ENCODE data around the gene AAK1.
A peak's percentile ranks its signal among the peaks of the same experiment; 100 is the strongest.
"Not testable (repeated sequence)": the region's sequence is repeated elsewhere in the genome, so short reads cannot be mapped to it uniquely, and the experiment has no call there.

Gene AAK1

DNA sequence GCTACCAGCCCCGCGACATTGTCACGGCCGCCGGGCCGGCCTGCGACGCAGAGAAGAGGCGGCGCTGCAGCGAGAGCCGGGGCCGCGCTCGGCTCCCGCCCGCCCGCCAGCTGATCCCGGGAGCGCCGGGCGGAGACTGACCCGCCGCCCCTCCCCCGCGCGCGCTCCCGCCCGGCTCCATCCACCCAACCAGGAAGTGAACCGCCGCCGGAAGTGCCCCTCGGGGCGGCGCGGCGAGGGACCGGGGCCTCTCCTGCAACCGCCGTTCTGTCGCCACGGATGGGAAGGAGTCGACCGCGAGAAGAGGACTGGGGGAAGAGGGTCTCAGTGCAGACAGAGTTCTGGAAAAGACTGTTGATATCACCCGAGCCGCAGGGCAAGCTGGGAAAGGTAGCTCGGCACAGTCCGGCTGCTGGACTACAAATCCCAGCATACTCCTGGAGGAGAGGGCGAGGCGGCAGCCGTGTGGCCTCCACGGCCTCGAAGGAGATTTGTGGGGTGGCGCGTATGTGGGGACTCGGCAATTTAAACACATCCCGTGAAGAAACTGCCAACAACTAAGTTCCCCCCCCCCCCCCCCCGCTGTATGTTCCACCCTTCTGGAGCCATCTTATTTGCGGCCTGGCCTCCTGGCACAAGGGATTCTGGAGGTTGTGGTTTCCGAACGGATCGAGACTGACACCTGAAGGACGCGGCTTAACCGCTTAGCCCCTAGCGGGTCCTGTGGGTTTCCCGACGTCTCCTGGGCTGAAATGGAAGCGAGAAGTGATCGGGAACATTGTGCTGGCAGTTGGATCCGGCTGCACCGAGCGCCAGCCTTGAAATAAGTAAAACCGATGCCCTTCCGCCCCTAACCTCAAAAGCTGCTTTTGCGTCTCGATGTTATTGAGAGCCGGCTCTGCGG lies at the start of gene AAK1:
Gene AAK1 (minus strand): TSS at position 138 of the 904 bp plus-strand sequence. CDS start 699 bp downstream, outside the sequence.
- DNase-seq = peak; percentile 76

DNA sequence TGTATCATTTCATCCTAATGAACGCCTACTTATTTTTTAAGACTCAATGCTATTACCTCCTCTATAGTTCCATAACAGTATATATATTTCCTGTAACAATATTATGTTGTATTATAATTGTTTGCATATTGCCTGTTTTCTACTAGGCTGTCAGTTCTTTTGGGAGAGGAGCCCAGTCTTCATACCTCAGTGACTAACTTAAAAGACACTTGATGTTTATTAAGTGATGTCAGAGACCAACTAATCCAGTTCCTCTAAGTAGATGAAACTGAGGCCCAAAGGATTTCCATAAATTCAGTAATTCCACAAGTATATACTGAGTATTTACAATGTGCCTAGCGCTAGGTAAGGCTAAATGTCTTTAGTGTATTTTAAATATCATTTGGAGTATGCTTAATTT lies 48.9 kb upstream of the AAK1 start:
- no peak for DNase-seq

DNA sequence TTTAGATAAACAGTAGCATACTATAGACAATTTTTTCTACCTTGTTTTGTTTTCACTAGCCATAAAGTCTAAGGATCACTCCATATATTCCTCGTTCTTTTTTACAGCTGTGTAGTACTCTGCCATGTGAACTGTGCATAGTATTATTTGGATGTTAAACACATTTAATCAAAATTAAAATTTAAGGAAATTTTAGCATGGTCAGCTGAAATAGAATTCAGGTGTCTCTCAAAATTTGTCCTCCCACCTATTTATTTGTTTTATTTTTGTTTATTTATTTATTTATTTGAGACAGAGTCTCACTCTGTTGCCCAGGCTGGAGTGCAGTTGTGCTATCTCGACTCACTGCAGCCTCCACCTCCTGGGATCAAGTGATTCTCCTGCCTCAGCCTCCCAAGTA lies 46.4 kb upstream of the AAK1 start:
- no peak for DNase-seq

DNA sequence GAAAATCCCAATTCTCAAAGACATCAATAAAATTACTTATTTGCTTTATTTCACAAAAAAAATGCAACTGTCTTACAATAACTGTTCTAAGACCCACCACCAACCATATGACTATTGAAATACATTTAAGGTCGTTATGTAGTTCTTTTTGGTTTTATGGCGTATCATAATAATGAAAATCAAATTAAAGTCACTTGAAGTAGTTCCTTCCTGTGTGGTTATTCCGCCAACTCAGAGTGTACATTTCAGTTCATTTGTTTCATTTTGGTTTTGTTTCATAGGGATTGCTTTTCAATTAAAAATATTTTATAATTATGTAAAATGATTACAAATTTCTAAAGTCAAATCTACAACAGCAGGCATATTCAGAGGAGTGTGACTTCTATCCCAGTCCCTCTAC lies 45.9 kb upstream of the AAK1 start:
- DNase-seq = no peak

DNA sequence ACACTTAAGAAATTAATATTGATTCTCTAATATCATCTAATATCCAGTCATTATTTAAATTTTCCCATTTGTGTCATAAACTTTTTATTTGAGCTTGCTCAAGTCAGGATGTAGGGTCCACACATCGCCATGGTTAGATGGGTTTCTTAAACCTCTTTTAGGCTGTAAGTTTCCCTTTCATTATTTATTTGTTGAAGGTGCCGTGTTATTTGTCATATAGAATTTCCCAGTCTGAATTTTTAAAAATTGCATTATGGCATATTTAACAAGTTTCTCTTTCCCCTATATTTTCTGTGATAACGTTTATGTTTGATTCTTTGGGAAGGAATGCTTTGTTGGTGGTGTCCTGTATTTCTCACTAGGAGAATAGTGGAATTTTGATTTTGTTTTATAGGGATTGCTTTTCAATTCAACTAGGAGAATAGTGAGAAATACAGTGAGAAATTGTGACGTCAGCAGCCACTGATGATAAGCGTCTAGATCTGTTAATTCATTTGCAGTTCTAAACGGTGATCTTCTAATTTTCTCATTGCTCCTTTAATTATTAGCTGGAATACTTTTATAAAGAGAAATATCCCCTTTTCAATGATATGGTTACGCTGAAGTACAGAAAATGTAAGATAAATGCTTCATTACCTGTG lies 44.6 kb upstream of the AAK1 start:
- no peak for DNase-seq

DNA sequence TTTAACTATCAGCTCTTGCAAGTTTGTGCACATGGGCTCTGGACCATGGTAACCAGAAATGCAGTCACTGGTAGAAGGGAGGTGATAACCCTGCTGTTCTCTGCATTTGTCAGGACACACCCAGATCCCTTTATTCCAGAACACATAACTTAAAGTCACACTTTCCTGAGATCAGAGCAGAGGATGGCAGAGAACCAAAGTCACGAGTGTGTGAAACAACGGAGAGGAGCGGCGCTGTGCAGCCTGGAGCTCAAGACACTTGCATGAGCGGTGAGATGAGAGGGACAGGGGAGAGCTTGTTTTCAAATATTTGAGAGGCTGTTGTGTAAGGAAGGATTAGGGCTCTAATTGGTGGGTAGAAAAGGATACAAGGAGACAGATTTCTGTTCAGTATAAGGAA lies 43.3 kb upstream of the AAK1 start:
- DNase-seq = no peak

DNA sequence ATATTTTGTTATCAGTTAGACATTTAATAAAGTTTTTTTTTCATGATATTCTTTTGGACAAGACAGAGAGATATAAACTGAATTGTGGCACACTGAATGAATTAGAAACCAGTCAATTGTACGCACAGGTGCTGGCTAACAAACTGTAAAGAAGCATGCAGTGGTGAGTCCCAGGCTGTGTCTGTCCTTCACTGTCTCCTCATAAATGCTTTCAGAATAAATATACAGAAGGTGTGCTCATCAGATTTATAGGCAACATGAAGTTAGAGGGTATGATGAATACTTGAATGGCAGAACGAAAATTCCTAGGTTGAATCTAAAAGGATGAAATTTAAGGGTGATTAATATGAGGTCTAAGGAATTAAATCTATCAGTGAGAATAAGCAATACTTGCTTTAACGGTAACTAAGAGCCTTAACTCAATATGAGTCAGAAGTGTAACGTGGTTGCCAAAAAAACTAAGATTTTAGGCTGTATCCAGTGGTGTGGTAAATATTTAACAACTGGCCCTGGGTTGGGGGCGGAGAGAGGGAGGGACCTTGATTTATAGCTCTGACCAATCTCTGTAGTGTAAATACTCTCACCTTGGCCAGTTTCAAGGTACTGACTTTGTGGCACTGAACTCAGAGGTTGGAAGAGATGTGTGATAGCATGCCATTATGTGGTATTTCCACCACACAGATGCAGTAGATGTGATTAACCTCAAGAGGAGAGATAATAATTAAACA lies 41.9 kb upstream of the AAK1 start:
- no peak for DNase-seq

DNA sequence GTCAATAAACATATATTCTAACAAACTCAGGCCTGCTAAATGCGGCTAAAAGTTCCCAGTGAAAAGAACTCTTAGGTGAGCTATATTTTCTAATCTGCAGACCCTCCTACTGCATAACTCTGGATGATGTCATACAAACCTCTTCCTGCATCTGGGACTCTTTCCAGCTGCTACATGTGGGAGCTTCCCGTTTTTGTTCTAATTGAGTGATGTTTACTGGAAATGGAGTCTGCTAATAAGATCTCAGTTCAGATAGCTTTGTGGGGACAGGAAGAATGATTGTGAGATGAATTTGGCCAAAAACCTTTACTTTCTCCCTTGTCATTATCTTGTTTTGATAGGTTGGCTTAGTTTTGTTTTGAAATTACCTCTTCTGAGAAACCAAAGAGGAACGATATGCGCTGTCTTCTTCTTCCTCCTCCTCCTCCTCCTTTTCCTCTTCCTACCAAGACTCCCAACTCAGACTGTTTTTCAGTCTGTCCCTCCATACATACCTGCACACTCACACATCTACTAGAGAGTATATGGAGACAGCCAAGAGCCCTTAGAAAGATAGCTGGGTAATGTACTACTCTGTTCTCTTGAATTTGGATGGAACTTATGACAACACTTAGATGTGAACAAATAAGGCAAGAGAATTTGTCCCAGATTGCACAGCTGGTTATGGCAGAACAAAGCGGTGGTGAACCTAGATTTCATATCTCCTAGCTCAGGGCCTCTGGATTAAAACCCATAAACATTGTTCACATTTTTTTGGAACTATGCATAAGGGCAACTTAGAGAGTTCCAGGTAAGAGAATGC lies 39.8 kb upstream of the AAK1 start:
- no peak for DNase-seq

DNA sequence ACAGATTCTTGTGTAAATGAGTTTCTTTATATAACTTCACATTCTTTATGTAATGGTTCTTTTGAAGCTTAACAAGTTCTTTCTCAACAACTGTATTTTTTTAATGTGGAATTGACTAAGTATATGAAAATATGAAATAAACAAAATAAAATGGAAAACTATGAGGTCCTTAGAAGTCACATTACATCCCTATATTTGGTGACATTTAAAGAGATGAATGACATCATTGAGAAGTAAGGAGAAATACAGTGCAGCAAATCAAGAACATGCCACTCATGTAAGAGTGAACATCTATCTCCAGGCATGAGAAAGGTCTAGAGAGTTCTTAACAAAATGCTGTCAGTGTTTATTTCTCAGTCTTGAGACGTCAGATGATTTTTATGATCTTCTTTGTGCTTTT lies 39.0 kb upstream of the AAK1 start:
- no peak for DNase-seq

DNA sequence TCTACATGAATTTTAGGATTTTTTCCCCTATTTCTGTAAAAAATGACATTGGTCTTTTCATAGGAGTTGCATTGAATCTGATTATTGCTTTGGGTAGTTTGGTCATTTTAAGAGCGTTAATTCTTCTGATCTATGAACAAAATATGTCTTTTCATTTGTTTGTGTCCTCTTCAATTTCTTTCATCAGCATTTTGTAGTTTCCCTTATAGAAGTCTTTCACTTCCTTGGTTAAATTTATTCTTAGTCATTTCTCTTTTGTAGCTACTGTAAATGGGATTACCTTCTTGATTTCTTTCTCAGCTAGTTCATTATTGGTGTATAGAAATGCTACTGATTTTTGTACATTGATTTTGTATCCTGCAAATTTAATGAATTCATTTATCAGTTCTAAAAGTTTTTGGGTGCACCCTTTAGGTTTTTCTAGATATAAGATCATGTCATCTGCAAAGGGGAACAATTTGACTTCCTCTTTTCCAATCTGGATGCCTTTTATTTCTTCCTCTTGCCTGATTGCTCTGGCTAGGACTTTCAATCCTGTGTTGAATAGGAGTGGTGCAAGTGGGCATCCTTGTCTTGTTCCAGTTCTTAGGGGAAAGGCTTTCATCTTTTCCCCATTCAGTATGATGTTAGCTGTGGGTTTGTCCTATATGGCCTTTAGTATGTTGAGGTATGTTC lies 36.6 kb upstream of the AAK1 start:
- no peak for DNase-seq

DNA sequence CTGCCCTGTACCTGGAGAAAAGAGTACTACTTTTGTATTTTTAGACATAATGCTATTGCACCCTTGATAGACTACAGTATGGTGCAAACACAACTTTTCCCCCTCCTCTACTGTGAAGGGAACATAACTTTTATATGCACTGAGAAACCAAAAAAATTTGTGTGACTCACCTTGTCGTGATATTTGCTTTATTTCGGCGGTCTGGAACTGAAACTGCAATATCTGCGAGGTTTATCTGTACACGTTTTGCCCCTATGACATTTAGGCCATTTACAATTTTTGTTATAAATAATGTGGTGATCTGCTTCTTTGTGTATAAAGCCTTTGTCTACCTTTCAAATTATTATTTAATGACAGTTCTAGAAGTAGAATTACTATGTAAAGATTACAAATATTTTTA lies 34.4 kb upstream of the AAK1 start:
- no peak for DNase-seq

DNA sequence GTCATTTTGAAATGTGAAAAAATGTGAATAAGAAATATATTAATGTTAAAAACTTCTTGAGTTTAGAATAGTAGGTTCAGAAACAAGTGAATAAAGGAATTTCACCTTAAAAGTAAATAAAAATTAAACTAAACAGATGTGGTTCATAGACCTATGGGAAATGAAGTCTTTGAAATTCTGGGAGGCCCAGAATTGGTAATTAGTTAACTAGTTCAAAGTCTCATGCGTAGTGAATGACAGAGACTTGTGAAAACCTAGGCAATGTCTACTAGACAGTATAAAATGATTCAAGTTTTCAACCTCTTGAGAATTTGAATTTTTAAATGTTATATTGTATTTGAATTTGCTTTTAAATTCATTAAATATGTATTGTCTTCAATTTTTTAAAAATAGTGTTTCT lies 32.6 kb upstream of the AAK1 start:
- no peak for DNase-seq

DNA sequence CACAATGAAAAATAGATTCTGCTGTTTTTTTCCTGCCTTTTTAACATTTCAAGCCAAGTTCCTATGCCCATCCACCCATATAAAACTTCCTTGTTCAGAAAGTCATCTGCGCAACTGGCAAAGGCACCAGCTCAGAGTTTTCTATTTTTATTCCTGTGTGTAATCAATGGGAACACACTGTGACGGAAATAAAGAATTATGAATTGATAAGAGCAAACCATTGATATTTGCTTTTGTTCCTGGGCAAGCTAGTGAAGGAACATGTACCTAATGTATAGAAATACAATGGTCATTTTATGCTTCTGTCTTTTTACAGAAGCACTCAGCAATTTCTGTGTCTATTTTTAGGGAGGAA lies 30.8 kb upstream of the AAK1 start:
- DNase-seq = no peak

DNA sequence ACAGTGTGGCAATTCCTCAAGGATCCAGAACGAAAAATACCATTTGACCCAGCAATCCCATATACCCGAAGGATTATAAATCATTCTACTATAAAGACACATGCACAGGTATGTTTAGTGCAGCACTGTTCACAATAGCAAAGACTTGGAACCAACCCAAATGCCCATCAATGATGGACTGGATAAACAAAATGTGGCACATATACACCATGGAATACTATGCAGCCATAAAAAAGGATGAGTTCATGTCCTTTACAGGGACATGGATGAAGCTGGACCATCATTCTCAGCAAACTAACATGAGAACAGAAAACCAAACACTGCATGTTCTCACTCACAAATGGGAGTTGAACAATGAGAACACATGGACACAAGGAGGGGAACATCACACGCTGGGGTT lies 29.6 kb upstream of the AAK1 start:
- not testable (repeated sequence) for DNase-seq

DNA sequence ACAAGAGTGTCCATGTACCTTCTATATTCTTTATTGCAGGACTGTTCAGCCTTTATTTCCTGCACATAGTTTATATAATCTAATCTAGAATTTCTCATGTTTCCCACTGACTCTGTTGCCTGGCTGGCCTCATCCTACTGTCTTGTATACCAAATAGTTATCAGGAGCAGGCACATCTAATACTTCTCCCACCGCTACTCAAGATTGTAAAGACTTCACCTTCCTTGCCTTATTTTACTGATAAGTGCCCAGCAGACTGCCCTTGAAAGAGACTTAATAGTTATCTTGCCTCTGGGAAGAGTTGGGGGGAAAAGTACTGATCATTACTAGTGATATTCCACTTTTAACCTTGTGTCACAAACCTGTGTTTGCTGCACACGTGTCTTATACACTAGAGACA lies 26.1 kb upstream of the AAK1 start:
- DNase-seq = no peak

DNA sequence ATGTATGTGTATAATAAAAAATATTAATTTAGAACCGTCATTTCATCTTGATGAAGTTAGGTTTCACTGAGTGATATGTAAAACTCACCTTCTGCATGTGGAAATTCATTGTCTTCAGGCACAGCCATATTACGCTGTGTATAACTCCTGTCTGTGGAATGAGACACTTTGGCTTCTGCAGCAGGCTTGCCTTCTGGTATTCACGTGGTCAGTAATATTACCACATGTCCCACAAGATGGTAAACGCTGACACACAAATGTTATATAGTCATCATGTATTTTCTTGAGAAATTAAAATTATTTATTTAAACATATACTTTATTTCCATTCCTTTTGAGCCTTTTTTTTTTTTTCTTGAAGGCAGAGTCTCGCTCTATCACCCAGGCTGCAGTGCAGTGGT lies 25.1 kb upstream of the AAK1 start:
- DNase-seq = no peak

DNA sequence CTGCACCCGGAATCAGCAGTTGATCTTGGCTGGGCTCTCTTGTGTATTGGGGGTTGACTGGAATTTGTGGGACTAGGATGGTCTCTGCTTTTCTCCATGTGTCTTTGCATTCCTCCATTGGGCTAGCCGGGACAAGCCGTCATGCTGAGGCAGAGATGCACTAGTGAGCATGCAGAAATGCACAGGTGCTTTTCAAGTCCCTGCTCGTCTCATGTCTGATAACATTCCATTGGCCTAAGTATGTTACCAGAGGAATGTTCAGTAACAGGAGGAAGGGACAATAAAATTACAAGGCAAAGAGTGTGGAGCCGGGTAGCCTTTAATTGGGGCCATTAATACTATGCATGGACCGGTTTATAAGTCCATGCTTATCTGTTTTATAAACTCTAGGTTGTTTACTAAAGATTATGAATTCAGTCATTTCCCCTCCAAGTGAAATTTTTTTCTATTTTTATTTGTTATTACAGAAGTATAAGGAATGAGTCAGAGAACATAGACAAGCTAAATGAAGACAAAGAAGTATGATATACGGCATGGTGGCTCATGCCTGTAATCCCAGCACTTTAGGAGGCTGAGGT lies 24.4 kb upstream of the AAK1 start:
- no peak for DNase-seq

DNA sequence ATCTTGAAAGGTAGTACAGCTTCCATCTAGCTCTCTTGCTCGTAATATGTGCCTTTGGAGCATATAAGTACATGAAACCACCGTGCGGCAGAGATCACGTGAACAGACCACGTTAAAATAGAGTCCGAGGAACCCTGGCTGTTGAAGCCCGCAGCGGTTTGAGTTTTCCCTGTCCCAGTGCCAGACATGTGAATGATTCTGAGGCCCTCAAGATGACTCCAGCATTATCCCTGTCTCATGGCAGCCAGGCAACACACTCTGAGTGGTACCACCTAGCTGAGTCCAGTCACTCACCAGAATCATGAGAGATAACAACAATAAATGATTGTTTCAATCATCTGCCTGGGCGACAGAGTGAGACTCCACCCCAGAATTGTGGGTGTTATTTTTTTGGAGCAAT lies 21.6 kb upstream of the AAK1 start:
- no peak for DNase-seq

DNA sequence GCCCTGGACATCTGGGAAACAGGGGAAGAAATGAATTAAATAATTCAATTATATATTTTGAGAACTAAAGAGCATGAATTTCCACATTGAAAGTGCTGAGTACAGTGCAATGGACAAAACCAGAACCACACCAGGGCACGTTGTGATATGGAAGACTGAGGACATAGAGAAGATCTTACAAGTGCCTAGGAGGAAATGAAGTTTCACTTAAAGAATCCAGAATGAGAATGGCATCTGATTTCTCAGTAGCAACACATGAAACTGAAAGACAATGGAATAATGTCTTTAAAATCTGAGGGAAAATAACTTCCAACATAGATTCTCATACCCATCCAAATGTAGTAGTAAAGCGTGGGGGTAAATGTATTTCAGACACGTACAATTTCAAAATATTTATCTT lies 20.3 kb upstream of the AAK1 start:
- no peak for DNase-seq

DNA sequence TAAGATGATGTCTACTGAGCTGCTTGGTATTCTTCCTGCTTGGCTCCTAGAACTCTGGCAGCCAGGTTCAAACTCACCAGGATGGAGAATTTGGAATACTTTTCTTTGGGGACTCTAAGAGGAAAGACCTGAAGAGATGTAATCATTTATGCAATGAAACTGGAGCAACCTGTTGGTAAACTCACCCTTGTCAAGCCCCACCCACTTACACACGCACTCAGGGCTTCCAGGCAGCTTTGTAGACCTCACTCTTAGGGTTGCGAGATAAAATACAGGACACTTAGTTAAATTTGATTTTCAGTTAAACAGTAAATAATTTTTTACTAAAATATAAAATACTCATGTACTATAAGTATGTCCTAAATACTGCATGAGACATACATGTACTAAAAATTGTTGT lies 19.0 kb upstream of the AAK1 start:
- DNase-seq = not testable (repeated sequence)

DNA sequence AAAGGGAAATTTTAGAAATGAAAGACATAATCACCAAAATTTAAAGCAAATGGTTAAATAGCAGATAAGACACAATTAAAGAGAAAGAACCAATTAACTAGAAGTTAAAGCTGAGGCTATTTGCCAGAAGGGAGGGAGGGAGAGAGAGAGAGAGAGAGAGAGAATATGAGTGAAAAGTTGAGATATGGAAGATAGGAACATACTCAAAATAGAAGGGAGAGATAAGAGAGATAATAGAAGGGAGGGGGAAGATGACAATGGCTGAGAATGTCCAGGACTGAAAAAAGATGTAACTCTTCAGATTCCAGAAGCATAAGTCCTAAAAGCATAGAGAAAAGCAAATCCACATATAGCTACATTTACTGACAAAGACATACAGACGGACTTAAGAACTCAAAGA lies 17.1 kb upstream of the AAK1 start:
- no peak for DNase-seq

DNA sequence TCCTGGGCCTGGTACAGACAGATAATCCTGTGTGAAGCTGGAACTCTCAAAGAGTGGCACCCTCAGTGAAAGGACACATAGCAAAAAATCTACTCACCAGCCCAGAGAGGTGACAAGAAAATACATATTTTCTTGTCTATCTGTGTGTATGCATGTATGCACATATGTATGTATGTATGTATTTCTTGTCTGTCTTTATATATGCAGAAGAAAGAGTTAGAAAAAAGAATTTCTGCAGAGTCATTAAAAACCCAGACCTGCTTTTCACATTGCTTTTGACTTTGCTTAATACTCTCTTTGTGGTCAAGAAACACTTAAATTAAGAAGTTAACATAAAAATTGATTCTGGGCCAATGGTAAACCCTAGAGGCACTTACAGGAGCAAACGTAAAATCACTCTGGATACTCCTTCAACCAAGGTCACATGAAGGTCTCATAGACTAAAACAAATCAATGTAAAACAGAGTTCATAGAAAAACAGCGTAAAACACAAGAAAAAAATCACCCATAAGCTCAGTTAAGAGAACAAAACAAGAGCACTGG lies 16.5 kb upstream of the AAK1 start:
- no peak for DNase-seq
